HCT116 (cell line): ENCODE measurements around the gene SHISA7. TPM values are rescaled to one million over a fixed set of nuclear protein-coding genes. Genes with fewer than 3 reads are reported as not detected.

Experiments
- ATAC-seq: fragments of 200-7000 bp; cut with Tn5 transposase; 2 replicates; pipeline ENCODE4 v1.9.1; 2020; ENCODE audit warnings: mild to moderate bottlenecking, moderate library complexity
- BruUV-seq: library from RNA; stranded (reverse); fragments of 400-500 nt; replicated peaks from 2 replicates; lab custom pipeline; 2021; lab: Mats Ljungman, UMichigan
- CTCF ChIA-PET: fragments of 300-600 bp; sonication (Branson Sonifier 250); formaldehyde crosslinking; loops from one replicate; lab custom pipeline; 2021; ENCODE audit warnings: antibody characterized with exemption; lab: Charles Lee
- POLR2A ChIA-PET: fragments of 300-600, 350-600 bp; sonication (Branson Sonifier 250); formaldehyde crosslinking; loops from one replicate; lab custom pipeline; 2021; ENCODE audit warnings: antibody characterized with exemption; lab: Charles Lee
- RAD21 ChIA-PET, 2 experiments: fragments of 300-600 bp; sonication (Branson Sonifier 250); formaldehyde crosslinking; loops; one replicate each; lab custom pipeline; 2023; ENCODE audit warnings: low total read pairs in 2 of 2; ENCODE audit not compliant: uncharacterized antibody in 2 of 2, unreplicated experiment in 2 of 2, low non-redundant PET in 1 of 2; lab: Charles Lee
- DNase-seq: peaks from one replicate; pipeline ENCODE4 v3.0.0-alpha.2; 2010; ENCODE audit warnings: low read depth, low spot score
- H2AFZ ChIP-seq: fragments of 200-600 bp; shearing (Covaris generic), sonication (generic); 2 replicates; pipeline ENCODE4 v1.6.1; 2017; ENCODE audit warnings: low read depth, mixed run types, mixed read lengths, antibody characterized with exemption, low read length; ENCODE audit not compliant: poor library complexity, severe bottlenecking
- H3K27ac ChIP-seq: 2 replicates; pipeline ENCODE4 v1.5.1; 2012; ENCODE audit warnings: low read depth, low read length
- H3K27me3 ChIP-seq: fragments of 200-600 bp; sonication (generic); 2 replicates; pipeline ENCODE4 v1.6.1; 2016; ENCODE audit warnings: mixed run types, low read length, mixed read lengths; ENCODE audit not compliant: insufficient read depth
- H3K36me3 ChIP-seq, 2 experiments: fragments of 200-500 bp in 1 of 2; fragments of 200-600 bp in 1 of 2; sonication (Bioruptor generic) in 1 of 2; sonication (generic) in 1 of 2; 2 replicates each; pipeline versions ENCODE4 v1.5.1 to v1.6.1; 2014 to 2016; ENCODE audit warnings: low read length in 2 of 2, inconsistent platforms in 1 of 2, mixed read lengths in 1 of 2, mixed run types in 1 of 2; ENCODE audit not compliant: insufficient read depth in 2 of 2, control insufficient read depth in 1 of 2
- H3K4me1 ChIP-seq, 2 experiments: fragments of 200-600 bp in 1 of 2; sonication (generic) in 1 of 2; 2 replicates each; pipeline versions ENCODE4 v1.5.1 to v1.6.1; 2012 to 2017; ENCODE audit warnings: low read length in 2 of 2, inconsistent platforms in 1 of 2, mild to moderate bottlenecking in 1 of 2, mixed read lengths in 1 of 2, mixed run types in 1 of 2, moderate library complexity in 1 of 2; ENCODE audit not compliant: insufficient read depth in 2 of 2, control insufficient read depth in 1 of 2
- H3K4me2 ChIP-seq: fragments of 200-600 bp; sonication (generic); 2 replicates; pipeline ENCODE4 v1.6.1; 2017; ENCODE audit warnings: mixed run types, low read length, mixed read lengths
- H3K4me3 ChIP-seq, 2 experiments: fragments of 200-600 bp in 1 of 2; sonication (generic) in 1 of 2; replicated peaks in 1 of 2; 2 replicates each; pipeline ENCODE4 v1.5.1; 2011 to 2016; ENCODE audit warnings: low read length in 2 of 2, control low read depth in 1 of 2, low read depth in 1 of 2, mild to moderate bottlenecking in 1 of 2, mixed read lengths in 1 of 2, mixed run types in 1 of 2
- H3K79me2 ChIP-seq: fragments of 200-600 bp; sonication (generic); 2 replicates; pipeline ENCODE4 v1.6.1; 2017; ENCODE audit warnings: mild to moderate bottlenecking, mixed run types, low read length, moderate library complexity, mixed read lengths; ENCODE audit not compliant: insufficient read depth
- H3K9ac ChIP-seq: fragments of 200-600 bp; sonication (generic); 2 replicates; pipeline ENCODE4 v1.6.1; 2016; ENCODE audit warnings: low read length, mixed read lengths
- H3K9me2 ChIP-seq: fragments of 200-600 bp; sonication (generic), shearing (Covaris generic); 2 replicates; pipeline ENCODE4 v1.6.1; 2017; ENCODE audit warnings: mixed run types, mild to moderate bottlenecking, moderate library complexity; ENCODE audit not compliant: insufficient read depth
- H3K9me3 ChIP-seq, 2 experiments: fragments of 200-500 bp in 1 of 2; fragments of 200-600 bp in 1 of 2; sonication (Bioruptor generic) in 1 of 2; sonication (generic) in 1 of 2; 2 replicates each; pipeline ENCODE4 v1.6.1; 2014 to 2017; ENCODE audit warnings: low read length in 2 of 2, mixed read lengths in 2 of 2, inconsistent platforms in 1 of 2, low read depth in 1 of 2, mild to moderate bottlenecking in 1 of 2, mixed run types in 1 of 2, moderate library complexity in 1 of 2; ENCODE audit not compliant: control insufficient read depth in 1 of 2, insufficient read depth in 1 of 2
- H4K20me1 ChIP-seq: fragments of 200-600 bp; sonication (generic), shearing (Covaris generic); 2 replicates; pipeline ENCODE4 v1.6.1; 2017; ENCODE audit warnings: mixed run types, mild to moderate bottlenecking, moderate library complexity; ENCODE audit not compliant: insufficient read depth
- CBX3 ChIP-seq: IDR thresholded peaks from 2 replicates; pipeline ENCODE4 v1.6.1; 2012; ENCODE audit warnings: low read depth
- CEBPB ChIP-seq: IDR thresholded peaks from 2 replicates; pipeline ENCODE4 v1.6.1; 2012; ENCODE audit warnings: low read depth
- EGR1 ChIP-seq: IDR thresholded peaks from 2 replicates; pipeline ENCODE4 v1.6.1; 2012; ENCODE audit warnings: low read depth
- EZH2phosphoT487 ChIP-seq: fragments of 200-600 bp; IDR thresholded peaks from 2 replicates; pipeline ENCODE4 v1.6.1; 2018; ENCODE audit warnings: antibody characterized with exemption, borderline replicate concordance
- FOSL1 ChIP-seq: IDR thresholded peaks from 2 replicates; pipeline ENCODE4 v1.6.1; 2012; ENCODE audit warnings: low read depth
- POLR2A ChIP-seq: IDR thresholded peaks from 2 replicates; pipeline ENCODE4 v1.7.0; 2011; ENCODE audit warnings: borderline replicate concordance; ENCODE audit not compliant: insufficient read depth, insufficient read length; ENCODE audit errors: extremely low read depth
- POLR2AphosphoS5 ChIP-seq: IDR thresholded peaks from 2 replicates; pipeline ENCODE4 v1.6.1; 2011; ENCODE audit warnings: mild to moderate bottlenecking, low read depth, low read length, moderate library complexity
- SRF ChIP-seq: IDR thresholded peaks from 2 replicates; pipeline ENCODE4 v1.6.1; 2012; ENCODE audit warnings: low read depth
- intact Hi-C: fragments of 100-400 bp; cut with micrococcal nuclease; formaldehyde crosslinking; loops from 2 replicates; pipeline ENCODE4 v1.10.0; 2022
- total RNA-seq: library from RNA; stranded (reverse); gene quantifications from one replicate; pipeline ENCODE4 v1.2.1, GENCODE V29; 2021; ENCODE audit not compliant: unreplicated experiment
- TF ChIP-seq, protein P1 (sequence below): IDR thresholded peaks from 2 replicates; pipeline ENCODE4 v1.6.1; 2011; ENCODE audit warnings: mild to moderate bottlenecking, low read length, moderate library complexity; ENCODE audit not compliant: insufficient replicate concordance; ENCODE audit errors: extremely low read depth

SHISA7 gene
- total RNA-seq, 1 experiment from 2014 or later: not detected

GRCh38 chr19:55390461-55390880, 52.6 kb downstream of the SHISA7 start (continued):
- TF ChIP-seq, protein P1, sequence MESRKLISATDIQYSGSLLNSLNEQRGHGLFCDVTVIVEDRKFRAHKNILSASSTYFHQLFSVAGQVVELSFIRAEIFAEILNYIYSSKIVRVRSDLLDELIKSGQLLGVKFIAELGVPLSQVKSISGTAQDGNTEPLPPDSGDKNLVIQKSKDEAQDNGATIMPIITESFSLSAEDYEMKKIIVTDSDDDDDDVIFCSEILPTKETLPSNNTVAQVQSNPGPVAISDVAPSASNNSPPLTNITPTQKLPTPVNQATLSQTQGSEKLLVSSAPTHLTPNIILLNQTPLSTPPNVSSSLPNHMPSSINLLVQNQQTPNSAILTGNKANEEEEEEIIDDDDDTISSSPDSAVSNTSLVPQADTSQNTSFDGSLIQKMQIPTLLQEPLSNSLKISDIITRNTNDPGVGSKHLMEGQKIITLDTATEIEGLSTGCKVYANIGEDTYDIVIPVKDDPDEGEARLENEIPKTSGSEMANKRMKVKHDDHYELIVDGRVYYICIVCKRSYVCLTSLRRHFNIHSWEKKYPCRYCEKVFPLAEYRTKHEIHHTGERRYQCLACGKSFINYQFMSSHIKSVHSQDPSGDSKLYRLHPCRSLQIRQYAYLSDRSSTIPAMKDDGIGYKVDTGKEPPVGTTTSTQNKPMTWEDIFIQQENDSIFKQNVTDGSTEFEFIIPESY: no peak
- TF ChIP-seq FOSL1 (no peak), EGR1 (no peak), EZH2phosphoT487 (no peak), POLR2A (no peak), CEBPB (no peak), CBX3 (no peak), SRF (no peak)

DNA sequence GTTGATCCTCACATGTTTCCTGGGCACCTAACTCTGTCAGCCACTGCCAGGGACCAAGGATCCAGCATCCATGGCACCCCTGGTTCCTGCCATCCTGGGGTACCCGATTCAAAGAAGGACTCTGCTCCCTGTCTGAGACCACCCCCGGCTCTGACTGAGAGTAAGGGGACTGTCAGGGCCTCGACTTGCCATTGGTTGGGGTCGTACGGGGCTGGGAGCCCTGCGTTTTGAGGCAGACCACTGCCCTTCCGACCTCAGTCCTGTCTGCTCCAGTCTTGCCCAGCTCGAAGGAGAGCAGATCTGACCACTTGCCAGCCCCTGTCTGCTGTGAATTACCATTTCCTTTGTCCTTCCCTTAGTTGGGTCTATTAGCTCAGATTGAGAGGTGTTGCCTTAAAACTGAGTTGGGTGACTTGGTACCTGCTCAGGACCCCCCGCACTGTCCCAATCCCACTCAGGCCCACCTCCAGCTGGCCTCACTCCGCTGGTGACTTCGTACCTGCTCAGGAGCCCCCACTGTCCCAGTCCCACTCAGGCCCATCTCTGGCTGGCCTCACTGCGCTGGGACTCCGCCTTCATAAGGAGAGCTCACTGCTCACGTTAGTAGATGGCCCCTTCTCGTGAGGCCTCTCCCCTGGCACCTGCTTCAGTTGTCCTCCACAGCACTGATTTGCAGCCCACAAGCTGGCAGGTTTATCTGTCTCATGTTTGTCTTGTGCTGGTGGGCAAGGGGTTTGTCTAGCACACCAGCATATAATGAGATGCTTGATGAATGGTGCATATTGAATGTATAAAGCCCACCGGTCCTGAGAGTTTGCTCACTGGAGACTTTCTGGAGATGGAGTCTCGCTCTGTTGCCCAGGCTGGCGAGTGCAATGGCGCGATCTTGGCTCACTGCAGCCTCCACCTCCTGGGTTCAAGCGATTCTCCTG, 53.4 kb downstream of the SHISA7 start:
- peaks cover 42% of the 10 kb centered on the region for H3K79me2 ChIP-seq
- peaks cover 48% of the 10 kb centered on the region; the same call in 1 of the 2 replicates for H4K20me1 ChIP-seq
- H2AFZ ChIP-seq: no peak overlapping the region
- peaks cover 12 to 57% of the 10 kb centered on the region in 2 experiments for H3K4me1 ChIP-seq
- ChIA-PET CTCF (no interaction called here), RAD21 (no interaction called here), POLR2A (interaction anchor here (1.0 to 2.5 kb wide), 7 partner anchors 10 to 94 kb away, joined by 3 to 15 read pairs (median 4); partner anchors contain the start of gene UBE2S)
- H3K9ac ChIP-seq: no peak overlapping the region
- H3K27ac ChIP-seq: peak overlapping the region; percentile 25
- no peak for TF ChIP-seq CEBPB
- peak; percentile 38 for TF ChIP-seq POLR2AphosphoS5
- peak; percentile 18 for TF ChIP-seq POLR2A
- peaks cover 18 to 43% of the 10 kb centered on the region in 2 experiments for H3K36me3 ChIP-seq
- H3K4me2 ChIP-seq: no peak overlapping the region
- H3K9me2 ChIP-seq: no peaks in the 10 kb centered on the region
- no TSS peak for BruUV-seq
- no peaks in the 10 kb centered on the region for H3K9me3 ChIP-seq
- H3K27me3 ChIP-seq: no peaks in the 10 kb centered on the region
- H3K4me3 ChIP-seq: no peak overlapping the region
- intact Hi-C loops: no loop called here
- ATAC-seq (no peak), DNase-seq (no peak)
